Hepatocyte (in vitro differentiated cells): Measurements from ENCODE around the gene NCR3LG1. TPM values are rescaled to one million over a fixed set of nuclear protein-coding genes. Genes with fewer than 3 reads are reported as not detected.
A peak's percentile ranks its signal among the peaks of the same experiment; 100 is the strongest.

Source experiments
- DNase-seq: peaks from one replicate; pipeline ENCODE4 v3.0.0-alpha.2; 2016; ENCODE audit warnings: low spot score
- H2AFZ ChIP-seq: fragments of 200-600 bp; sonication (generic); 2 replicates; pipeline ENCODE4 v1.6.0; 2016; ENCODE audit warnings: antibody characterized with exemption, mild to moderate bottlenecking
- H3K27ac ChIP-seq: fragments of 200-600 bp; sonication (generic); 2 replicates; pipeline ENCODE4 v1.5.1; 2016; ENCODE audit warnings: mild to moderate bottlenecking
- H3K27me3 ChIP-seq: fragments of 200-600 bp; sonication (generic); 2 replicates; pipeline ENCODE4 v1.6.1; 2016
- H3K36me3 ChIP-seq: fragments of 200-600 bp; sonication (generic); replicated peaks from 2 replicates; pipeline ENCODE4 v1.5.1; 2016; ENCODE audit warnings: low read depth; ENCODE audit not compliant: insufficient read depth
- H3K4me1 ChIP-seq: fragments of 200-600 bp; sonication (generic); 2 replicates; pipeline ENCODE4 v1.5.1; 2016; ENCODE audit warnings: mild to moderate bottlenecking, moderate library complexity; ENCODE audit not compliant: insufficient read depth
- H3K4me2 ChIP-seq: fragments of 200-600 bp; sonication (generic); 2 replicates; pipeline ENCODE4 v1.6.0; 2016
- H3K4me3 ChIP-seq: fragments of 200-600 bp; sonication (generic); 2 replicates; pipeline ENCODE4 v1.5.1; 2016; ENCODE audit warnings: mild to moderate bottlenecking
- H3K79me2 ChIP-seq: fragments of 200-600 bp; sonication (generic); 2 replicates; pipeline ENCODE4 v1.6.0; 2017; ENCODE audit warnings: mild to moderate bottlenecking
- H3K9me2 ChIP-seq: fragments of 200-600 bp; sonication (generic); replicated peaks from 2 replicates; pipeline ENCODE4 v1.6.0; 2017; ENCODE audit warnings: mild to moderate bottlenecking; ENCODE audit not compliant: insufficient read depth
- H3K9me3 ChIP-seq: fragments of 200-600 bp; sonication (generic); 2 replicates; pipeline ENCODE4 v1.5.1; 2016; ENCODE audit warnings: low read depth, mild to moderate bottlenecking
- H4K20me1 ChIP-seq: fragments of 200-600 bp; sonication (generic); 2 replicates; pipeline ENCODE4 v1.6.0; 2016; ENCODE audit warnings: mild to moderate bottlenecking; ENCODE audit not compliant: insufficient read depth, poor library complexity, severe bottlenecking
- EZH2 ChIP-seq: fragments of 200-600 bp; sonication (generic); IDR thresholded peaks from 2 replicates; pipeline ENCODE4 v1.6.1; 2016; ENCODE audit warnings: antibody characterized with exemption, mild to moderate bottlenecking, borderline replicate concordance
- EZH2phosphoT487 ChIP-seq: fragments of 200-600 bp; sonication (generic); IDR thresholded peaks from one replicate; pipeline ENCODE4 v1.6.1; 2018; ENCODE audit warnings: antibody characterized with exemption, mild to moderate bottlenecking, low read depth, moderate library complexity; ENCODE audit not compliant: unreplicated experiment, severe bottlenecking
- WGBS: methylation state at CpG from one replicate; pipeline ENCODE4 v1.1.6; 2016; ENCODE audit warnings: low lambda C conversion rate; ENCODE audit errors: missing lambda C conversion rate; 5-methylcytosine and 5-hydroxymethylcytosine counted together
- polyA plus RNA-seq: library from polyadenylated mRNA; unstranded; fragments of >200 nt; fragmentation: Nextera tagmentation; extraction: Ambion mirVana; gene quantifications from 2 replicates; pipeline ENCODE4 v1.2.1, GENCODE V29; 2016
- total RNA-seq: library from RNA; depleted of rRNA; stranded (reverse); fragments of >200 nt; gene quantifications from 2 replicates; pipeline ENCODE4 v1.2.3, GENCODE V29; 2014
- TF ChIP-seq, protein P1 (sequence below): fragments of 200-600 bp; sonication (generic); IDR thresholded peaks from 2 replicates; pipeline ENCODE4 v1.5.1; 2016; ENCODE audit warnings: antibody characterized with exemption, mild to moderate bottlenecking; ENCODE audit not compliant: poor library complexity

The NCR3LG1 gene
- total and polyA plus RNA-seq, 2 experiments from 2014 or later = 3.7 to 13.8 TPM

GRCh38 chr11:17383461-17383860 is 31.9 kb downstream of the NCR3LG1 start:
- no peak overlapping the region for H3K4me3 ChIP-seq

GRCh38 chr11:17384002-17384511 is 32.5 kb downstream of the NCR3LG1 start:
- Histone ChIP-seq H2AFZ (no peak overlapping the region), H3K4me1 (no peaks in the 10 kb centered on the region), H3K36me3 (no peaks in the 10 kb centered on the region), H3K9me3 (no peaks in the 10 kb centered on the region), H4K20me1 (no peaks in the 10 kb centered on the region), H3K27ac (no peak overlapping the region), H3K79me2 (no peaks in the 10 kb centered on the region), H3K27me3 (no peaks in the 10 kb centered on the region), H3K9me2 (no peaks in the 10 kb centered on the region), H3K4me3 (no peak overlapping the region), H3K4me2 (no peak overlapping the region)
- WGBS = 43% methylated on average over 6 of the region's 6 CpGs
- DNase-seq = peak; percentile 90
- TF ChIP-seq EZH2phosphoT487 (no peak), EZH2 (no peak)
- TF ChIP-seq, protein P1, sequence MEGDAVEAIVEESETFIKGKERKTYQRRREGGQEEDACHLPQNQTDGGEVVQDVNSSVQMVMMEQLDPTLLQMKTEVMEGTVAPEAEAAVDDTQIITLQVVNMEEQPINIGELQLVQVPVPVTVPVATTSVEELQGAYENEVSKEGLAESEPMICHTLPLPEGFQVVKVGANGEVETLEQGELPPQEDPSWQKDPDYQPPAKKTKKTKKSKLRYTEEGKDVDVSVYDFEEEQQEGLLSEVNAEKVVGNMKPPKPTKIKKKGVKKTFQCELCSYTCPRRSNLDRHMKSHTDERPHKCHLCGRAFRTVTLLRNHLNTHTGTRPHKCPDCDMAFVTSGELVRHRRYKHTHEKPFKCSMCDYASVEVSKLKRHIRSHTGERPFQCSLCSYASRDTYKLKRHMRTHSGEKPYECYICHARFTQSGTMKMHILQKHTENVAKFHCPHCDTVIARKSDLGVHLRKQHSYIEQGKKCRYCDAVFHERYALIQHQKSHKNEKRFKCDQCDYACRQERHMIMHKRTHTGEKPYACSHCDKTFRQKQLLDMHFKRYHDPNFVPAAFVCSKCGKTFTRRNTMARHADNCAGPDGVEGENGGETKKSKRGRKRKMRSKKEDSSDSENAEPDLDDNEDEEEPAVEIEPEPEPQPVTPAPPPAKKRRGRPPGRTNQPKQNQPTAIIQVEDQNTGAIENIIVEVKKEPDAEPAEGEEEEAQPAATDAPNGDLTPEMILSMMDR = peak; percentile 90

More at GRCh38 chr11:17383461-17383860, 31.9 kb downstream of the NCR3LG1 start:
- no peaks in the 10 kb centered on the region for H3K36me3 ChIP-seq
- DNase-seq = no peak
- H3K27ac ChIP-seq = no peak overlapping the region
- WGBS = 94% methylated on average over 1 of the region's 1 CpG
- no peaks in the 10 kb centered on the region for H3K9me2 ChIP-seq
- no peak overlapping the region for H2AFZ ChIP-seq
- H3K4me2 ChIP-seq = no peak overlapping the region
- H4K20me1 ChIP-seq = no peaks in the 10 kb centered on the region
- TF ChIP-seq EZH2phosphoT487 (no peak), EZH2 (no peak)
- TF ChIP-seq, protein P1 = no peak
- no peaks in the 10 kb centered on the region for H3K9me3 ChIP-seq
- no peaks in the 10 kb centered on the region for H3K79me2 ChIP-seq
- H3K27me3 ChIP-seq = no peaks in the 10 kb centered on the region
- no peaks in the 10 kb centered on the region for H3K4me1 ChIP-seq

GRCh38 chr11:17385492-17385891 is 33.9 kb downstream of the NCR3LG1 start:
- Histone ChIP-seq H3K9me3 (no peaks in the 10 kb centered on the region), H3K4me1 (no peaks in the 10 kb centered on the region), H2AFZ (no peak overlapping the region), H3K9me2 (no peaks in the 10 kb centered on the region), H4K20me1 (no peaks in the 10 kb centered on the region), H3K4me3 (no peak overlapping the region), H3K27ac (no peak overlapping the region), H3K27me3 (no peaks in the 10 kb centered on the region), H3K79me2 (no peaks in the 10 kb centered on the region), H3K36me3 (no peaks in the 10 kb centered on the region), H3K4me2 (no peak overlapping the region)
- TF ChIP-seq EZH2 = no peak
- TF ChIP-seq EZH2phosphoT487 = no peak
- TF ChIP-seq, protein P1 = no peak
- WGBS = 78% methylated on average over 5 of the region's 5 CpGs
- no peak for DNase-seq

DNA sequence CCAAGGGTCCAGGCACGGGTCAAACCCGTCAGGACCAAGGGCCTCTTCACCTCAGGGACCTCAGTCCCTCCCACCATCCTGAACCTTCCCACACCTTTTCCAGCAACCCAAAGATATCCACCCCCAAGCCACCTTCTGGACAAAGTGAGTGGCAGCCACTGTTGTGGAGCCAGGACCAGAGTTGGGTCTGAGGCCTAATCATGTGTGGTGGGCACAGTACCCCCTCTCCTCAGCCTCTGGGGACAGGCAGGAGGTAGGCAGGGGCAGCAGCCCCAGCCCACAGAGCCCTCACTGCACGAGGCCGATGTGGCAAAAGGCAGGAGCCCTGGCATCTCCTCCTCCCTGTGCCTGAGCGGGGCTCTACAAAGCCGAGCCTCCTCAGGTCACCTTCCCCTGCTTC is 34.3 kb downstream of the NCR3LG1 start:
- Histone ChIP-seq H4K20me1 (no peaks in the 10 kb centered on the region), H2AFZ (no peak overlapping the region), H3K4me3 (no peak overlapping the region), H3K4me1 (no peaks in the 10 kb centered on the region), H3K27ac (no peak overlapping the region), H3K9me3 (no peaks in the 10 kb centered on the region), H3K9me2 (no peaks in the 10 kb centered on the region), H3K36me3 (no peaks in the 10 kb centered on the region), H3K27me3 (no peaks in the 10 kb centered on the region), H3K79me2 (no peaks in the 10 kb centered on the region), H3K4me2 (no peak overlapping the region)
- 84% methylated on average over 6 of the region's 6 CpGs for WGBS
- no peak for TF ChIP-seq EZH2
- TF ChIP-seq EZH2phosphoT487 = no peak
- TF ChIP-seq, protein P1 = no peak
- no peak for DNase-seq
